Neural cell (in vitro differentiated cells): ENCODE results near the gene IGF2BP3. TPM values are rescaled to one million over a fixed set of nuclear protein-coding genes. Genes with fewer than 3 reads are reported as not detected.

ENCODE experiments used
- H2AFZ ChIP-seq: fragments of 200-600, 300-800 bp; sonication (generic), shearing (Covaris generic); 2 replicates; pipeline ENCODE4 v1.6.0; 2014; ENCODE audit warnings: low read depth, mild to moderate bottlenecking, antibody characterized with exemption, low read length, moderate library complexity
- H3F3A ChIP-seq: fragments of 200-600 bp; shearing (Covaris generic); 2 replicates; pipeline ENCODE4 v1.6.1; 2016; ENCODE audit warnings: mild to moderate bottlenecking, moderate library complexity, mixed read lengths, antibody characterized with exemption, low read length; ENCODE audit not compliant: insufficient read depth, poor library complexity, severe bottlenecking
- H3K27ac ChIP-seq: fragments of 200-600, 300-800 bp; sonication (generic), shearing (Covaris generic); 2 replicates; pipeline ENCODE4 v1.5.1; 2014; ENCODE audit warnings: mild to moderate bottlenecking, low read length, moderate library complexity
- H3K27me3 ChIP-seq: fragments of 300-800, 200-600 bp; sonication (generic), shearing (Covaris generic); 2 replicates; pipeline ENCODE4 v1.6.0; 2014; ENCODE audit warnings: mild to moderate bottlenecking, low read depth, low read length, moderate library complexity; ENCODE audit not compliant: insufficient read depth
- H3K36me3 ChIP-seq: fragments of 300-800, 200-600 bp; sonication (generic), shearing (Covaris generic); 2 replicates; pipeline ENCODE4 v1.5.1; 2014; ENCODE audit warnings: mild to moderate bottlenecking, antibody characterized with exemption, low read length, moderate library complexity; ENCODE audit not compliant: insufficient read depth
- H3K4me2 ChIP-seq: fragments of 300-800, 200-600 bp; sonication (generic), shearing (Covaris generic); 2 replicates; pipeline ENCODE4 v1.6.0; 2014; ENCODE audit warnings: mild to moderate bottlenecking, low read length
- H3K4me3 ChIP-seq: fragments of 300-800, 200-600 bp; sonication (generic), shearing (Covaris generic); 2 replicates; pipeline ENCODE4 v1.5.1; 2014; ENCODE audit warnings: mild to moderate bottlenecking, low read length, moderate library complexity
- H3K79me2 ChIP-seq: fragments of 200-600 bp; shearing (Covaris generic); replicated peaks from 2 replicates; pipeline ENCODE4 v1.6.0; 2014; ENCODE audit warnings: mild to moderate bottlenecking, low read length, moderate library complexity; ENCODE audit not compliant: insufficient read depth
- H3K9ac ChIP-seq: fragments of 300-800, 200-600 bp; sonication (generic), shearing (Covaris generic); 2 replicates; pipeline ENCODE4 v1.6.1; 2016; ENCODE audit warnings: mild to moderate bottlenecking, low read length, mixed read lengths
- H3K9me2 ChIP-seq: fragments of 200-600 bp; shearing (Covaris generic); 2 replicates; pipeline ENCODE4 v1.6.1; 2016; ENCODE audit warnings: mild to moderate bottlenecking, low read length, mixed read lengths; ENCODE audit not compliant: insufficient read depth
- H3K9me3 ChIP-seq: fragments of 200-600, 300-800 bp; sonication (generic), shearing (Covaris generic); 2 replicates; pipeline ENCODE4 v1.6.1; 2016; ENCODE audit warnings: mild to moderate bottlenecking, mixed run types, low read length, moderate library complexity, mixed read lengths
- H4K20me1 ChIP-seq: fragments of 200-600 bp; shearing (Covaris generic); 2 replicates; pipeline ENCODE4 v1.6.1; 2016; ENCODE audit warnings: mild to moderate bottlenecking, mixed run types; ENCODE audit not compliant: insufficient read depth
- CTCF ChIP-seq: fragments of 450-650 bp; IDR thresholded peaks from 2 replicates; pipeline ENCODE4 v1.5.1; 2014; ENCODE audit warnings: antibody characterized with exemption, mild to moderate bottlenecking, moderate library complexity; ENCODE audit not compliant: poor library complexity, severe bottlenecking
- EP300 ChIP-seq: fragments of 450-650 bp; conservative IDR thresholded peaks from 2 replicates; pipeline ENCODE4 v1.6.1; 2014; ENCODE audit warnings: antibody characterized with exemption, mild to moderate bottlenecking, moderate library complexity; ENCODE audit not compliant: poor library complexity, severe bottlenecking
- EZH2 ChIP-seq: fragments of 200-600, 300-800 bp; shearing (Covaris generic), sonication (generic); IDR thresholded peaks from 2 replicates; pipeline ENCODE4 v1.6.1; 2014; ENCODE audit warnings: antibody characterized with exemption, low read length, borderline replicate concordance, mild to moderate bottlenecking; ENCODE audit not compliant: insufficient read depth, poor library complexity, severe bottlenecking
- MXI1 ChIP-seq: fragments of 450-650 bp; conservative IDR thresholded peaks from 2 replicates; pipeline ENCODE4 v1.6.1; 2014; ENCODE audit warnings: antibody characterized with exemption, mild to moderate bottlenecking; ENCODE audit not compliant: poor library complexity, severe bottlenecking
- POLR2AphosphoS5 ChIP-seq: IDR thresholded peaks from 2 replicates; pipeline ENCODE4 v1.6.1; 2012
- RAD21 ChIP-seq: fragments of 450-650 bp; conservative IDR thresholded peaks from 2 replicates; pipeline ENCODE4 v1.6.1; 2014; ENCODE audit warnings: antibody characterized with exemption, mild to moderate bottlenecking, moderate library complexity
- REST ChIP-seq: IDR thresholded peaks from 2 replicates; pipeline ENCODE4 v1.6.1; 2012; ENCODE audit warnings: borderline replicate concordance
- SMC3 ChIP-seq: fragments of 450-650 bp; conservative IDR thresholded peaks from 2 replicates; pipeline ENCODE4 v1.6.1; 2014; ENCODE audit warnings: antibody characterized with exemption, mild to moderate bottlenecking, moderate library complexity; ENCODE audit not compliant: poor library complexity
- TAF1 ChIP-seq: IDR thresholded peaks from 2 replicates; pipeline ENCODE4 v1.6.1; 2012; ENCODE audit warnings: low read depth
- polyA plus RNA-seq: library from polyadenylated mRNA; depleted of rRNA; stranded (reverse); fragments of >200 nt; gene quantifications from 2 replicates; pipeline ENCODE4 v1.2.3, GENCODE V29; 2014

Gene IGF2BP3
- polyA plus RNA-seq, 1 donor from 2014 or later: 29.6 TPM

DNA sequence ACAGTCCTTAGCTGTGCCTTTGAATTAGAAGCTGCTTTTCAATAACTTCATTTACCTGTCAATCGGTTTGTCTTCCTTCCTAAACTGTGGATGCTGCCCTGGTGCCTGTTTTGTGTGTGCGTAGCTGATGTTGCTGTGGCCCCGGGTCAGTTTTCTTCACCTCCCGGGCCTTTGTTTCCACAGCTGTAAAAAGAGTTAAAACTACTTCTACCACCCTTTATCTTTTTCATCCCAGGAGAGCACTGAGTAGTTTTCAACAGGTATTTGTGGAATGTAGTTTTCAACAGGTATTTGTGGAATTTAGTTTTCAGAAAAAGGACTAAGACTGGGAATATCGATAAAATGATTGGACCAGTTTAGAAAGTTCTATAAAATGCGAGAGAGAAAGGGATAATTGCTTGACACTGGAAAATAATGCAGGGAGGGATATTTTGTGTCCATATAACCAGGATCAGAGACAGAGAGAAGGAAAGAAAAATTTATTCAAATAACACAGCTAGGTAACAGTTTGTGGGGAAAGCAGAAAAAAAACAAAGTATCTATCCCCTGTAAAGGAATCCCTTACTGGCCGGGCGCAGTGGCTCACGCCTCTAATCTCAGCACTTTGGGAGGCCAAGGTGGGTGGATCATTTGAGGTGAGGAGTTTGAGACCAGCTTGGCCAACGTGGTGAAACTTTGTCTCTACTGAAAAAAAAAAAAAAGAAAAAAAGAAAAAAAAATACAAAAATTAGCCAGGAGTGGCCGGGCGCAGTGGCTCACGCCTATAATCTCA lies 15.9 kb upstream of the IGF2BP3 start:
- Histone ChIP-seq H3K9me3 (no peaks in the 10 kb centered on the region), H3K4me3 (no peak overlapping the region), H3K27me3 (no peaks in the 10 kb centered on the region), H3K9me2 (no peaks in the 10 kb centered on the region), H3K4me2 (no peak overlapping the region), H3K27ac (no peak overlapping the region), H2AFZ (no peak overlapping the region), H3K36me3 (no peaks in the 10 kb centered on the region), H4K20me1 (no peaks in the 10 kb centered on the region), H3F3A (no peaks in the 10 kb centered on the region), H3K79me2 (no peaks in the 10 kb centered on the region), H3K9ac (no peak overlapping the region)
- TF ChIP-seq CTCF (no peak), RAD21 (no peak), MXI1 (no peak), POLR2AphosphoS5 (no peak), REST (no peak), EP300 (no peak), TAF1 (no peak)

- no peaks in the 10 kb centered on the region for H3K36me3 ChIP-seq
- no peak overlapping the region for H2AFZ ChIP-seq
- TF ChIP-seq RAD21 (no peak), CTCF (no peak), SMC3 (no peak), MXI1 (no peak), EP300 (no peak), POLR2AphosphoS5 (no peak), TAF1 (no peak), REST (no peak), EZH2 (no peak)
Measured at GRCh38 chr7:23482686-23483085, 12.4 kb upstream of the IGF2BP3 start.

More at GRCh38 chr7:23482686-23483085, 12.4 kb upstream of the IGF2BP3 start:
- H3K27me3 ChIP-seq: no peaks in the 10 kb centered on the region
- peaks cover 11% of the 10 kb centered on the region for H3K79me2 ChIP-seq
- no peaks in the 10 kb centered on the region for H3K9me2 ChIP-seq
- H3K9me3 ChIP-seq: no peaks in the 10 kb centered on the region
- H4K20me1 ChIP-seq: no peaks in the 10 kb centered on the region
- H3K4me2 ChIP-seq: no peak overlapping the region
- H3K9ac ChIP-seq: no peak overlapping the region
- no peaks in the 10 kb centered on the region for H3F3A ChIP-seq
- H3K4me3 ChIP-seq: no peak overlapping the region
- H3K27ac ChIP-seq: no peak overlapping the region
